NOMO-1 treated with DMSO at 0.1 percent for 48 hours (cell line): ENCODE data around the gene PLB1.
A peak's percentile ranks its signal among the peaks of the same experiment; 100 is the strongest.

Source experiments
- DNase-seq: peaks from one replicate; lab custom pipeline; 2025; ENCODE audit not compliant: unreplicated experiment; lab: John Stamatoyannopoulos, UW

PLB1 gene

DNA sequence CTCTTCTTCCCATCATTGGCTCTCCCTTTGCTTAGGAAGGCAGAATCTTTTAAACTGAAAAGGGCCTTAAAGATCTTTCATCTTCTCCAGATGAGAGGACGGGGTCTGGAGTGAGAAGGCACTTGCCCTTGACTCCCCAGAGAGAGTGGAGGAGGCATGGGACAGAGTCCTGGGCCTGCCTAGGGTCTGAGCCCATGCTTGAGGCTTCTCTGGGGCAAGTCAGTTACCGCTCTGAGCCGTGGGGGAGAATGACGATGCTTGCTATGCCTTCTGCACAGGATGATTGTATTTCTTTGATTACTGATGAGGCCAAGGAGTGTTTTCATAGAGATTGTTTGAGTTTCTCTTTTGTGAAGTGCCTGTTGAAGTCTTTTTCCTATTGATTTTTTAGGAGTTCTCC, 921 bp downstream of the PLB1 start:
- DNase-seq, result no peak

GRCh38 chr2:28497206-28497605, 1.3 kb downstream of the PLB1 start:
- DNase-seq, result no peak

DNA sequence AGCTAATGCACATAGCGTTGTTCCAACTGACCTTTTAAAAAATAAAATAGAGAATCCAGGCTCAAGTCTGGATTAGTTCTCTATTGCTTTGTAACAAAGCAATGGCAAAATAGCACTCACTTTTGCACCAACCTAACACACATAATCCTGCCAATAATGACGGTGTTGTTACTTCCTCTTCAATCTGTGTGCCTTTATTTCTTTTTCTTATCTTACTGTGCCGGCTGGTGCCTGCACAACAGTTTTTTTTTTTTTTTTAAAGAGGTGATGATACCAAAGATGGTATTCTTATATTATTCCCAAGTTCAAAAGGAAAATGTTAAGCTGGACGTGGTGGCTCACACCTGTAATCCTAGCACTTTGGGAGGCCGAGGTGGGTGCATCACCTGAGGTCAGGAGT, 3.4 kb downstream of the PLB1 start:
- no peak for DNase-seq

GRCh38 chr2:28505361-28505760, 9.5 kb downstream of the PLB1 start:
- DNase-seq, result no peak

DNA sequence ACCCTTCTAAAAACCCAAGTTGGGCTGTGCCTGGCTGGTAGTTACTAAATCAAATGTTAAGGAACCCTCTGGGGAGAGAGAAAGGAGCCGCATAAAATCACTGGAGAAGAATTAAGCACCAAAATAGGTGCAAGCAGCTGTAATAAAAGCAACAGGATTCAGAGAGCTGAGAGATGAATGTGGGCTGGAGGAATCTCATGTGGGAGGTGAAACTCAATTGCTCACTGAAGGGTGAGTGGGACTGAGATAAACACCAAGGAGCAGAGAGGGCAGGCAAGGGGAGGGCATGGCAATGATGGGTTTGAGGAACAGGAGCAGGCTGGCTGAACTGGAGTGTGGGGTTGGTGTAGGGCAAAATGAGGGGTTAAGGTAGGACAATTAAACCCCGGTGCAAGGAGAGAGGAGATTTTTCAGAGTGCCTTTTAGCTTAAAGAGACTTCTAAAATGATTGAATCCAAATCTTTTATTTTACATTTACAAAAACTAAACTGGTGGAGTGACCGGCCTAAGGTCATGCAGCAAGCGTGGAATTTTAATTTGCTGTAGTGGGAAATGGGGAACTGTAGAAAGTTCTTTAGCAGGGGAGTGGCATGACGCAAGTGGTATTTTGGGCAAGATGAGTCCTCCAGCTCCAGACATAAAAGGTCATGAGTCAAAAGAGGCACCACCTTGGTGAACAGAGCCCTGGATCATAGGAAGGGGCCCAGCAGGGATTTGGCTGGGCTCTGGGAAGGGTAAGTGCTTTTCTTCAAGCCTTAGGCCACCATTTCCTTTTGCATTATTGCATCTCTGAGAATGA, 10.5 kb downstream of the PLB1 start:
- DNase-seq, result peak; percentile 18

DNA sequence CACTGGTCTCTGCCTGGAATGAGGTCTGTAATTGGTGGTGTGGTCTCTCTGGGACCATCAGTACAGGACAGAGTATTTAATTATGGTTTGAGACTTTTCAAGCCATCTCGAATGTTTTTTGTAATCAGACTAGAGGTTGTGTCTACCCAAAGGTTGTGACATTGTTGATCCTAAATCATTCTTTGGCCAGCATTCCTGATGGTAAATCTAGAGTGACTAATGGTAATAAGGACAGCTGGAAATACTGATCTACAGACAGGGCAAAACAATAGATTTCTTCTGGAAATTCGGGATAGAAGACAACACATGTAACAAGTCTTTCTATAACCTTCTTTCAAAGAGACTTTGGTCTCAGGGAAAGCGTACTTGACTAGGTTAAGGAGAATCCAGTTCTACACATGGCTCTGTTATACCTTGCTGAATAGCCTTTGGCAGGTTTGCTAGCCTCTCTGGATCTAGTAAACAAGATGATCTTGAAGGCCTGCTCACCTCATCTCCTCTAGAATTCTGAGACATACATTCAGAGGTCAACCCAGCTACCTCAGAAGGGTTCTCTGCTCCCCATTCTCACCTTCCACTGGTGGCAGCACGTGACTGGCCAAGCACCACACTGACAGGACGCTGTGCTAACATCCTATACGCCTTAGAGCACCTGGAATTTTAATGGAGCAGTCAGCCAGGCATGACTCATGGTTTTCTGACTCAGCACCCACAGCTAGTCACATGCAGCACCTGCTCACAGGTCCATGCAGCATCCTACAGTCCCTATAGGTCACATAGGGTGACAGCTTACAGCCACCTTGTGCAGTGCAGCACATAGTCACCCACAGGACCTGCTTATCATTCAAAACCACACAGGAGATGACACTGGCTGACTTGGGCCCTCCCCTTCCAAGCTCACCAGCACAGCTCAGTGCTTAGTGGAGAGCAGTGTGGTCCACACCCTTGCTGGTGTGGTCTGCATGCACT, 12.2 kb downstream of the PLB1 start:
- no peak for DNase-seq

GRCh38 chr2:28509361-28509760, 13.5 kb downstream of the PLB1 start:
- no peak for DNase-seq

GRCh38 chr2:28510184-28510583, 14.3 kb downstream of the PLB1 start:
- DNase-seq, result no peak

DNA sequence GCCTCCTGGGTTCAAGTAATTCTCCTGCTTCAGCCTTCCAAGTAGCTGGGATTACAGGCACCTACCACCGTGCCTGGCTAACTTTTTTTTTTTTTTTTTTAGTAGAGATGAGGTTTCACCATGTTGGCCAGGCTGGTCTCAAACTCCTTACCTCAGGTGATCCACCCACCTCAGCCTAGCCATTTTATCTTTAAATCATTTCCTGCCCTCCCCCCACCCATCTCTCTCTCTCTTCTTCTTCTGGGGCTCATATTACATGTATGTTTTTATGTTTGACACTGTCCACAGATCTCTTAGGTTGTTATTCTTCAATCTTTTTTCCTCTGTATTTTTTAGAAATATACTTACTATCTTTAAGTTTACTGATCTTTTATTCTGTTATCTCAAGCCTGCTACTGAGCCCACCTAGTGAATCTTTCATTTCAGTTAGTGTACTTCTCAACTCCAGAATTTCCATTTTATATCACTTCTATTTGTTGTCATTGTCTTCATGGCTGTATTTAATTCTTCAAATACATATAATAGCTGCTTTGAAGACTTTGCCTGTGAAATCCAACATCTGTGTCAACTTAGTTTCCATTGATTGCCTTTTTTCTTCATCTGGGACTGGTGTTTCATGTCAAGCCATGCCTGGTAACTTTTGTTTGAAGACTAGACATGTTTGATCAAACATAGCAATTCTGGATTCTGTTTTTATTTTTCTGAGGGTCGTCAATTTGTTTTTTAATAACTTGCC, 16.2 kb downstream of the PLB1 start:
- no peak for DNase-seq

- DNase-seq, result no peak
Measured at GRCh38 chr2:28512607-28512965, 16.7 kb downstream of the PLB1 start.

GRCh38 chr2:28513097-28513496, 17.2 kb downstream of the PLB1 start:
- no peak for DNase-seq

- DNase-seq, result no peak
Measured at GRCh38 chr2:28515176-28515751, 19.4 kb downstream of the PLB1 start.

DNA sequence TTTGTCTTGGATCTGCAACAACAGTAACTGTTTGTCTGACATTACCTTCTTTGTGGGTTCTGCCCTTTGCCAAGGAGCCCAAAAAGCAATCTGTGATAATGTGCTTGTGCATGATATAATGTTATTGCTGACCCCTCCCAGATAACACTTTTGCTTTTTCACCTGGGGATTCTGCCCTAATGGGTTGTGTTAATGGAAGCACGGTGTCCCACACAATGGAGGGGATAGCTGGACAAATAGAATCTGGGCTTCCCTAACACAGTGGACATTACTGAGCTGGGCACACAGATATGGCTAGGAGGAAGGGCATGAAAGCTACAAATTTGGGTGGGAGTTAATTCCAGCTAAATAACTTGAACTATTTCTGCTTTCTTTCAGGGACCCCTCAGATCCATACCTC, 20.6 kb downstream of the PLB1 start:
- DNase-seq, result no peak

DNA sequence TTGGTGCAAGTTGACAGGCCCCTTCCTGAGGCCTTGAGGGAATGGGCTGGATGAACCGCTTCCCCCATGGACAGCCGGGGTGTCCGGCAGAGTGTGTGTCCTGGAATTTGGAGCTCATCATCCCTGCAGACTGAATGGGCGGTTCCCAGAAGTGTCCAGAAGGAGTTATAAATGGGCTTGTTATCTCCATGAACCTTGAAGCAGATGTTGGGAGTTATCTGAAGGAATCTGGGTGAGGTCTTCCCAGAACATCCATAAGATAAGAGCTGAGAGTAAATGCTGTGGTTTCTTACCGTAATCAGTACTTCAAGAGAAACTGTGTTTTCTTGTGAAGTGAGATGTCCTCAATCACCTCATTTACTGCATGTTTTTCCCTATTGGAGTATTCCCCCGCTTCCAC, 21.1 kb downstream of the PLB1 start:
- no peak for DNase-seq

DNA sequence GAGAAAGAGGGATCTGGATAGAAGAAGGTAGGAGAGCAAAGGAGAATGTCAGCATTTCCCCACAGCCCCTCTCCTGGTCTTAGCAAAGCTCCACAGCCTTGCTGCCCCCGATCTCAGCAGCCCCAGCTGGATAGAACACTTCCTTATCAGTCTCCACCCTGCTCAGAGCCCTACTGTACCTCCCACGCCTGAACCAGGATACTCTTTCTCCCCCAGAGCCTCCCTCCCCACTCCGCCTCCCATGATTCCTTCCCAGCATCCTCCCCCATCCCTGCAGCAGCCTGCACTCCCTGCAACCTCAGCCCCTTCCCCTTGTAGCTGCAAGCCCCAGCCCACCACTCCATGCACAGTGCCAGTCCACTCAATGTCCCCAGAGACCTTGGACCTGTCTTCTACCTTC, 25.8 kb downstream of the PLB1 start:
- DNase-seq, result no peak

DNA sequence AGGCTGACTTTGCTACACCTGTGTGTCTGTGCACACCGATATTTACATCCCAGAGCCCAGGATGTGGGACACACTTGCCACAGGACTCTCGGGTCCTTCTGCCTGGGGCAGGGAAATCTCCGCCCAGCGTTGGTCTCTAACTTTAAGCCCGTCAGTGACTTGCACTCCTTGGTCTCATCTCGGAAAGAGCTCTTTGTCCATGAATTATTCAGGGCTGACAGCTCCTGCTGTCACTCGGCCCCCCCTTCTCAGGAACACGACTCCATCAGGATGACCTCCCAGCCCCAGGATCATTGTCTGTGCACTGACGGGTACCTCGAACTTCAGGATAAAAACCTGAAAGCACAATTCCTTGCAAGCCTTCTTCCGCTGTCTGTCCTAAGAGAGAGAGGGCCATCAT, 26.6 kb downstream of the PLB1 start:
- DNase-seq, result no peak

DNA sequence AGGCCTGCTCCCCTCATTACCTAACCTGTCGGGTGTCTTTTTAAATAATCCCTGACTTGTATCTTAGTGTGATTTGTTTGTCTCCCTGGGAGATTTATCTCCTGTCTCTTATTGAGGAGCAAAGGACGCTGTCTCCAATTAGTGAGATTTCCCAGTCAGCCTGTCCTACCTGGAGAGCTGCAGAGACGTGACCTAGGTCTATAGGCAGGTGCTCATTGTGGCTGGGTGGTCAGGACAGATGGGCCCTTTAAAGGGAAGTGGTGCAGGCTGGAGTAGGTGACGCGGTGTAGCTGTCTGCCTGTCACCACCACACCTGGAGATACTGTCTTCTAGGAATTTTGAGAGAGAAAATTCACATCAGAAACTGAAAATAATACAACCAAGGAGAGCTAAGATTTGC, 28.0 kb downstream of the PLB1 start:
- DNase-seq, result no peak

GRCh38 chr2:28525481-28525880, 29.6 kb downstream of the PLB1 start:
- no peak for DNase-seq

DNA sequence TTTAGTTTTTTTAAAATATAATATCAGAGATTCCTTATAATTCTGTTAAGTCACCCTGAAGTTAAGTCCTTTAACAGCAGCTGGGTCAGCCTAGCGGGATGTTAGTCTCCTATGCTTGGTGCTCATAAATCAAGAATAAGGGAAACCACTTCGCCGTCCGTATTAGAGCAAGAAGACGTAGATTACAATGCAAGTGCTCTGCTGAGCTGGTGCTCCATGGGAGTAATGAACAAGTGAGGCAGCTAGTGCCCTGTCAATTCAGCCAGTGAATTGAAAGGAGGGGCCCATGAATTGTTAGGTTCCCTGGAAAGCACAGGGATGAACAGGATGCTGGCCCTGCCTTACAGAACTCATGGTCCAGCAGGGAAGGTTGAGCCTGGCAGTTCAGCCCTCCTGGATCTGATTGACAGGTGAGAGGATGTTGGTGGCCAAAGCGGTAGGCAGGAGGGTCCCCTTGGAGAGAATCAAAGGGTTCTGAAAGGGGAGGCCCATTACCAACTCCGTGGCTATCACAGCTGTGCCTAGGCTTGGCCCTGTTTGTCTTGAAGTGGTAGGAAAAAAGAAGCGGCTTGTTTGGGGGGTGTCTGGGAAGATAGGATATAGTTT, 30.8 kb downstream of the PLB1 start:
- no peak for DNase-seq

- no peak for DNase-seq
Measured at GRCh38 chr2:28527196-28527595, 31.3 kb downstream of the PLB1 start.

- DNase-seq, result no peak
Measured at GRCh38 chr2:28528206-28528605, 32.3 kb downstream of the PLB1 start.
